ENCODE data around the gene YBX2. TPM values are rescaled to one million over a fixed set of nuclear protein-coding genes. Genes with fewer than 3 reads are reported as not detected.
A peak's percentile ranks its signal among the peaks of the same experiment; 100 is the strongest.

The YBX2 gene
- total RNA-seq, 1 experiment from 2014 or later = 0.24 TPM

DNA sequence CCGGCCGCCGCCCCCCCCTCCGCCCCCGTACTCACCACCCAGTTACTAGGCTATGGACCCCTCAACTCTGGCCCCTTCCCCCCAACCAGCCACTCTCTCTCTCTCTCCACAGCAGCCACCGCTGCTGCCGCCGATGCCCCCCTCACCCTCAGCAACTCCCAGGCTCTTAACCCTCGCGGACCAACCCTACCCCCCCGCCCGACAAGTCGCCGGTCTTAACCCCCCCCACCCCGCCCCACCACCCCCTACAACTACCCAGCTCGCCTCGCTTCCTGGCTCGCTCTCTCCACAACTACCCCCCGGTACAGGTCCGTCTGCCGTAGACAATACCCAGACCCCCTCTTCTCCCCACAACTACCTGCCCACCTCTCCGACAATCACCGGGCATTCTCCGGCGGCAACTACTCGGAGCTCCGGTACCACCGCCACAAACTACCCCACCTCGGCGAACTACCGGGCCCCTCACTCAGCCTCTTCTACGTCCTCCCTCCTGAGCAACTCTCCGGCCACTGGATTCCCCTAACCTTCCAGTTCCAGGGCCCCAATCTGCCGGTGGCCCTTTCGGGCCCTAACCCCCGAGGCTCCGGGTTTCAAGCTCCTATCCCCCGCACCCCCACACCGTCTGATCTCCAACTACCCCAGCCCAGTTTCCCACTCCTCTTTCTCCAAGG, 55.9 kb downstream of the YBX2 start:
- no TSS peak for BruUV-seq (replicated peaks)
- no peak for DNase-seq
- CTCF ChIA-PET = interaction anchor here (1.0 to 1.1 kb wide), 2 partner anchors 24 to 43 kb away, joined by 3 to 13 read pairs; partner anchors contain the start of gene SLC2A4
- Mint-ChIP-seq H3K4me1 (ENCODE audit: low read depth, unreplicated experiment) (peaks cover 51% of the 10 kb centered on the region), H3K27me3 (ENCODE audit: unreplicated experiment) (no peaks in the 10 kb centered on the region), H3K27ac (ENCODE audit: unreplicated experiment) (peak overlapping the region; percentile 83), H3K9me3 (ENCODE audit: low read depth, unreplicated experiment) (no peaks in the 10 kb centered on the region), H3K36me3 (ENCODE audit: insufficient read depth, unreplicated experiment) (peaks cover 98% of the 10 kb centered on the region), H3K4me3 (ENCODE audit: low read depth, unreplicated experiment) (peak overlapping the region; percentile 85)
- intact Hi-C loops (cut with micrococcal nuclease; ENCODE audit: unreplicated experiment) = no loop called here
- TF ChIP-seq, protein P1, sequence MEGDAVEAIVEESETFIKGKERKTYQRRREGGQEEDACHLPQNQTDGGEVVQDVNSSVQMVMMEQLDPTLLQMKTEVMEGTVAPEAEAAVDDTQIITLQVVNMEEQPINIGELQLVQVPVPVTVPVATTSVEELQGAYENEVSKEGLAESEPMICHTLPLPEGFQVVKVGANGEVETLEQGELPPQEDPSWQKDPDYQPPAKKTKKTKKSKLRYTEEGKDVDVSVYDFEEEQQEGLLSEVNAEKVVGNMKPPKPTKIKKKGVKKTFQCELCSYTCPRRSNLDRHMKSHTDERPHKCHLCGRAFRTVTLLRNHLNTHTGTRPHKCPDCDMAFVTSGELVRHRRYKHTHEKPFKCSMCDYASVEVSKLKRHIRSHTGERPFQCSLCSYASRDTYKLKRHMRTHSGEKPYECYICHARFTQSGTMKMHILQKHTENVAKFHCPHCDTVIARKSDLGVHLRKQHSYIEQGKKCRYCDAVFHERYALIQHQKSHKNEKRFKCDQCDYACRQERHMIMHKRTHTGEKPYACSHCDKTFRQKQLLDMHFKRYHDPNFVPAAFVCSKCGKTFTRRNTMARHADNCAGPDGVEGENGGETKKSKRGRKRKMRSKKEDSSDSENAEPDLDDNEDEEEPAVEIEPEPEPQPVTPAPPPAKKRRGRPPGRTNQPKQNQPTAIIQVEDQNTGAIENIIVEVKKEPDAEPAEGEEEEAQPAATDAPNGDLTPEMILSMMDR (IDR thresholded peaks at IDR 0.05; ENCODE audit: unreplicated experiment) = no peak

Other genes with a start within 250 kb of the YBX2 start
- gene CLEC10A, start 214.4 kb downstream of the YBX2 start, total RNA-seq (2022) = not detected in 2 replicates
- gene ASGR2, start 179.8 kb downstream of the YBX2 start, total RNA-seq (2022) = not detected in 2 replicates
- gene ASGR1, start 115.3 kb downstream of the YBX2 start, total RNA-seq (2022) = 0.26 TPM in 1 of 2 replicates, not detected in the other
- 2.0 and 4.6 TPM in 2 replicates for gene DLG4, start 74.8 kb downstream of the YBX2 start, total RNA-seq (2022)
- gene ACADVL, start 74.7 kb downstream of the YBX2 start, total RNA-seq (2022) = 552 and 615 TPM in 2 replicates
- 44.8 and 45.7 TPM in 2 replicates for gene DVL2, start 60.1 kb downstream of the YBX2 start, total RNA-seq (2022)
- gene PHF23, start 55.2 kb downstream of the YBX2 start, total RNA-seq (2022) = 30.2 and 31.6 TPM in 2 replicates
- gene GABARAP, start 52.2 kb downstream of the YBX2 start, total RNA-seq (2022) = 183 and 188 TPM in 2 replicates
- gene CTDNEP1, start 42.9 kb downstream of the YBX2 start, total RNA-seq (2022) = 85.2 and 85.3 TPM in 2 replicates
- gene ELP5, start 42.4 kb downstream of the YBX2 start, total RNA-seq (2022) = 20.3 and 21.3 TPM in 2 replicates
- gene CLDN7, start 32.2 kb downstream of the YBX2 start, total RNA-seq (2022) = 266 and 314 TPM in 2 replicates
- gene SLC2A4, start 12.9 kb downstream of the YBX2 start, total RNA-seq (2022) = 0.19 and 0.20 TPM in 2 replicates
- 608 and 648 TPM in 2 replicates for gene EIF5A, start 13.0 kb upstream of the YBX2 start, total RNA-seq (2022)
- 59.6 and 61.1 TPM in 2 replicates for gene GPS2, start 20.7 kb upstream of the YBX2 start, total RNA-seq (2022)
- 31.9 and 33.0 TPM in 2 replicates for gene NEURL4, start 34.7 kb upstream of the YBX2 start, total RNA-seq (2022)
- 4.1 TPM in 1 of 2 replicates, not detected in the other for gene ACAP1, start 41.9 kb upstream of the YBX2 start, total RNA-seq (2022)
- gene KCTD11, start 57.5 kb upstream of the YBX2 start, total RNA-seq (2022) = 8.5 and 9.9 TPM in 2 replicates
- not detected in 2 replicates for gene TMEM95, start 60.5 kb upstream of the YBX2 start, total RNA-seq (2022)
- gene TNK1, start 86.5 kb upstream of the YBX2 start, total RNA-seq (2022) = 7.0 and 8.6 TPM in 2 replicates
- gene PLSCR3, start 99.9 kb upstream of the YBX2 start, total RNA-seq (2022) = 21.9 and 26.3 TPM in 2 replicates
- gene TMEM256, start 109.5 kb upstream of the YBX2 start, total RNA-seq (2022) = 47.8 and 51.5 TPM in 2 replicates
- gene NLGN2, start 113.2 kb upstream of the YBX2 start, total RNA-seq (2022) = 13.9 and 14.6 TPM in 2 replicates
- gene SPEM1, start 125.7 kb upstream of the YBX2 start, total RNA-seq (2022) = not detected in 2 replicates
- gene SPEM2, start 131.0 kb upstream of the YBX2 start, total RNA-seq (2022) = not detected in 2 replicates
- not detected in 2 replicates for gene SPEM3, start 134.2 kb upstream of the YBX2 start, total RNA-seq (2022)
- gene TMEM102, start 140.8 kb upstream of the YBX2 start, total RNA-seq (2022) = 8.5 TPM in 2 replicates
- 1.2 and 2.1 TPM in 2 replicates for gene FGF11, start 144.9 kb upstream of the YBX2 start, total RNA-seq (2022)
- 2.4 and 3.0 TPM in 2 replicates for gene CHRNB1, start 150.4 kb upstream of the YBX2 start, total RNA-seq (2022)
- gene ZBTB4, start 185.0 kb upstream of the YBX2 start, total RNA-seq (2022) = 27.2 and 28.1 TPM in 2 replicates
- not detected in 2 replicates for gene SLC35G6, start 186.8 kb upstream of the YBX2 start, total RNA-seq (2022)
- 89.0 and 99.3 TPM in 2 replicates for gene POLR2A, start 189.7 kb upstream of the YBX2 start, total RNA-seq (2022)

All from Calu3 (cell line).